Measurements from ENCODE around the gene FRG2. TPM values are rescaled to one million over a fixed set of nuclear protein-coding genes. Genes with fewer than 3 reads are reported as not detected.
"Not testable (repeated sequence)": the region's sequence is repeated elsewhere in the genome, so short reads cannot be mapped to it uniquely, and the experiment has no call there.

FRG2 gene
- not detected for total RNA-seq (2021; ENCODE audit: unreplicated experiment)
- polyA plus RNA-seq (2012) = 0.14 TPM in 1 of 2 replicates, not detected in the other
- Bru-seq, nascent RNA = percentile 22 among the genes with signal in this experiment
- percentile 19 among the genes with signal in this experiment for BruChase-seq, experiment 1, labeled RNA remaining after a 6-hour chase
- percentile 33 among the genes with signal in this experiment for BruChase-seq, experiment 2, labeled RNA remaining after a 2-hour chase
- long read RNA-seq = 0 reads

DNA sequence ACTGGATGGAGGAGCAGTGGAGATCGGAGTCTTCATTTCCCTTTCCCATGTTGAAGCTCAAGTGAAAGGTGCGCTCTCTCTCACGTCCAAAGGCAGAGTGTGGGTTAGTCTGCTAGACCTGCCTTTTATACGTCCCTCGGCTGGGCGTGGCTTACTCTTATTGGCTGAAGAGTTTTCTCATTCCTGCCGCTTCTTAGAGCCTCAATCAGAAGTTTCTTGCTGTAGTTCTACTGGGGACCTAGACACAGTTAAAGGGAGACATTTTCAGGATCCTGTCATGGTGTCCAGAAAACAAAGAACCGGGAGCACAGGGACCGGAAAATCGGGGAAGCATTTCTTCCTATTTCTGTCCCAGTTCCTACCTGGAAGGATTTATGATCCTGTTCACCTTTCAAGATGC lies at the start of gene FRG2:
Gene FRG2, minus strand, starts transcription at position 101 of the 400 bp plus-strand sequence. Its CDS starts 52 bp downstream, at position 49.
- H3K4me2 ChIP-seq (ENCODE audit: low read length); H3K36me3 ChIP-seq (ENCODE audit: control insufficient read depth in 1 of 2, insufficient read depth in 2 of 2, low read length in 2 of 2); H3K9me2 ChIP-seq (ENCODE audit: insufficient read depth); H3K4me3 ChIP-seq (replicated peaks in 1 of 2; ENCODE audit: low read depth in 1 of 2, low read length in 2 of 2); H3K9ac ChIP-seq (ENCODE audit: low read length); RAD21 ChIA-PET (ENCODE audit: low non-redundant PET in 1 of 2, low total read pairs in 2 of 2, uncharacterized antibody in 2 of 2, unreplicated experiment in 2 of 2); DNase-seq (ENCODE audit: low read depth, low spot score); H3K79me2 ChIP-seq (ENCODE audit: insufficient read depth, low read length); BruUV-seq (replicated peaks); intact Hi-C loops (cut with micrococcal nuclease); H4K20me1 ChIP-seq (ENCODE audit: insufficient read depth); H3K9me3 ChIP-seq (ENCODE audit: control insufficient read depth in 1 of 2, insufficient read depth in 1 of 2, low read depth in 1 of 2, low read length in 2 of 2); CTCF ChIA-PET; ATAC-seq; H3K27ac ChIP-seq (ENCODE audit: low read depth, low read length); H3K27me3 ChIP-seq (ENCODE audit: insufficient read depth, low read length); POLR2A ChIA-PET; H2AFZ ChIP-seq (ENCODE audit: low read depth, low read length, poor library complexity, severe bottlenecking); H3K4me1 ChIP-seq (ENCODE audit: control insufficient read depth in 1 of 2, insufficient read depth in 2 of 2, low read length in 2 of 2): not testable (repeated sequence)

DNA sequence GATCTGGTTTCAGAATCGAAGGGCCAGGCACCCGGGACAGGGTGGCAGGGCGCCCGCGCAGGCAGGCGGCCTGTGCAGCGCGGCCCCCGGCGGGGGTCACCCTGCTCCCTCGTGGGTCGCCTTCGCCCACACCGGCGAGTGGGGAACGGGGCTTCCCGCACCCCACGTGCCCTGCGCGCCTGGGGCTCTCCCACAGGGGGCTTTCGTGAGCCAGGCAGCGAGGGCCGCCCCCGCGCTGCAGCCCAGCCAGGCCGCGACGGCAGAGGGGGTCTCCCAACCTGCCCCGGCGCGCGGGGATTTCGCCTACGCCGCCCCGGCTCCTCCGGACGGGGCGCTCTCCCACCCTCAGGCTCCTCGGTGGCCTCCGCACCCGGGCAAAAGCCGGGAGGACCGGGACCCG lies 41.3 kb upstream of the FRG2 start:
- H3K9me2 ChIP-seq (ENCODE audit: insufficient read depth); H2AFZ ChIP-seq (ENCODE audit: low read depth, low read length, poor library complexity, severe bottlenecking); H3K79me2 ChIP-seq (ENCODE audit: insufficient read depth, low read length); H4K20me1 ChIP-seq (ENCODE audit: insufficient read depth); H3K27me3 ChIP-seq (ENCODE audit: insufficient read depth, low read length); H3K9ac ChIP-seq (ENCODE audit: low read length); intact Hi-C loops (cut with micrococcal nuclease); DNase-seq (ENCODE audit: low read depth, low spot score); H3K4me2 ChIP-seq (ENCODE audit: low read length); POLR2A ChIA-PET; H3K27ac ChIP-seq (ENCODE audit: low read depth, low read length); ATAC-seq; H3K4me3 ChIP-seq (replicated peaks in 1 of 2; ENCODE audit: low read depth in 1 of 2, low read length in 2 of 2); H3K9me3 ChIP-seq (ENCODE audit: control insufficient read depth in 1 of 2, insufficient read depth in 1 of 2, low read depth in 1 of 2, low read length in 2 of 2); CTCF ChIA-PET; BruUV-seq (replicated peaks); H3K36me3 ChIP-seq (ENCODE audit: control insufficient read depth in 1 of 2, insufficient read depth in 2 of 2, low read length in 2 of 2); H3K4me1 ChIP-seq (ENCODE audit: control insufficient read depth in 1 of 2, insufficient read depth in 2 of 2, low read length in 2 of 2); RAD21 ChIA-PET (ENCODE audit: low non-redundant PET in 1 of 2, low total read pairs in 2 of 2, uncharacterized antibody in 2 of 2, unreplicated experiment in 2 of 2): not testable (repeated sequence)

DNA sequence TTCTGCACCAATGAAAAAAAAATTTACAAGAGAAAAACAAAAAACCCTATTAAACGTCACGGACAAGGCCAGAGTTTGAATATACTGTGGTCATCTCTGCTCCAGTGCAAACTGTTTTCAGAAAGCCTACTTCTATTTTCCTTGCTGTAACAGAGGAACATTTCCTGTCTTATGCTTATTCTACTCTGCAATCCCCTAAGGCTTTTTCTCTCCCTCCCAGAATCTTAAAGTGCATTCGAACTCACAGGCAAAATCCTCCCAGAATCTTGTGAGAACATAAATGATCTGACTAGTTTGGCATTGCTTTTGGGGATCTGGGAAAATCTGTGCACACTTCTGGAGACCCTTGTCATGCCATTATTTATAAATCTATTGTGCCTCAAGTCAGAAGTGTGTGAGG lies 37.7 kb upstream of the FRG2 start:
- H3K36me3 ChIP-seq (ENCODE audit: control insufficient read depth in 1 of 2, insufficient read depth in 2 of 2, low read length in 2 of 2); H3K9me2 ChIP-seq (ENCODE audit: insufficient read depth); H3K9ac ChIP-seq (ENCODE audit: low read length); H3K4me2 ChIP-seq (ENCODE audit: low read length); H3K27ac ChIP-seq (ENCODE audit: low read depth, low read length); BruUV-seq (replicated peaks); CTCF ChIA-PET; ATAC-seq; H2AFZ ChIP-seq (ENCODE audit: low read depth, low read length, poor library complexity, severe bottlenecking); H4K20me1 ChIP-seq (ENCODE audit: insufficient read depth); POLR2A ChIA-PET; H3K4me3 ChIP-seq (replicated peaks in 1 of 2; ENCODE audit: low read depth in 1 of 2, low read length in 2 of 2); intact Hi-C loops (cut with micrococcal nuclease); DNase-seq (ENCODE audit: low read depth, low spot score); H3K9me3 ChIP-seq (ENCODE audit: control insufficient read depth in 1 of 2, insufficient read depth in 1 of 2, low read depth in 1 of 2, low read length in 2 of 2); H3K27me3 ChIP-seq (ENCODE audit: insufficient read depth, low read length); H3K79me2 ChIP-seq (ENCODE audit: insufficient read depth, low read length); RAD21 ChIA-PET (ENCODE audit: low non-redundant PET in 1 of 2, low total read pairs in 2 of 2, uncharacterized antibody in 2 of 2, unreplicated experiment in 2 of 2); H3K4me1 ChIP-seq (ENCODE audit: control insufficient read depth in 1 of 2, insufficient read depth in 2 of 2, low read length in 2 of 2): not testable (repeated sequence)
